Measurements from ENCODE around the gene CDC45.

DNA sequence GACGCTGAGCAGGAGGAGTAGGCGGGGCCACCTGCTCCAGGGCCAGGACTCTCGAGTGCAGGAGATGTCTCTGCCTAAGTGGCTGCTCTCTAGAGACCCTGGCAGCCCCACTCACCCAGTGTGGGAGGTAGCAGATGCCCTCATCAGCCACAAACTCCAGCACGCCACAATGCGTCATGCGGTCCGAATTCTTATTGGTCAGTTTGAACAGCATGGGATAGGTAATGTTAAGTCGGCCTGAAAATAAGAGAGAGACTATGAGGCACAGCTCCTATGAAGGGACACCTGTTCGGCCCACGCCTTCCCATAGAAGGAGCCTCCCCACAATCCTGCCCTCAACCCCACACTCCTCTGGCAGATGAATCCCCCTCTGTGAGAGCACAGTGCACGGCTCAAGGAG lies 8.1 kb upstream of the CDC45 start:
- TF ChIP-seq, protein P1, sequence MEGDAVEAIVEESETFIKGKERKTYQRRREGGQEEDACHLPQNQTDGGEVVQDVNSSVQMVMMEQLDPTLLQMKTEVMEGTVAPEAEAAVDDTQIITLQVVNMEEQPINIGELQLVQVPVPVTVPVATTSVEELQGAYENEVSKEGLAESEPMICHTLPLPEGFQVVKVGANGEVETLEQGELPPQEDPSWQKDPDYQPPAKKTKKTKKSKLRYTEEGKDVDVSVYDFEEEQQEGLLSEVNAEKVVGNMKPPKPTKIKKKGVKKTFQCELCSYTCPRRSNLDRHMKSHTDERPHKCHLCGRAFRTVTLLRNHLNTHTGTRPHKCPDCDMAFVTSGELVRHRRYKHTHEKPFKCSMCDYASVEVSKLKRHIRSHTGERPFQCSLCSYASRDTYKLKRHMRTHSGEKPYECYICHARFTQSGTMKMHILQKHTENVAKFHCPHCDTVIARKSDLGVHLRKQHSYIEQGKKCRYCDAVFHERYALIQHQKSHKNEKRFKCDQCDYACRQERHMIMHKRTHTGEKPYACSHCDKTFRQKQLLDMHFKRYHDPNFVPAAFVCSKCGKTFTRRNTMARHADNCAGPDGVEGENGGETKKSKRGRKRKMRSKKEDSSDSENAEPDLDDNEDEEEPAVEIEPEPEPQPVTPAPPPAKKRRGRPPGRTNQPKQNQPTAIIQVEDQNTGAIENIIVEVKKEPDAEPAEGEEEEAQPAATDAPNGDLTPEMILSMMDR (conservative IDR thresholded peaks at IDR 0.05 in 1 of 2, IDR thresholded peaks at IDR 0.05 in 1 of 2; ENCODE audit: low read depth in 1 of 2, low read length in 2 of 2) = no peak
- TF ChIP-seq EZH2 (IDR thresholded peaks at IDR 0.05; ENCODE audit: low read length, missing control alignments) = no peak

Measured in fibroblast of lung (primary cell).